HepG2 (cell line): ENCODE measurements around the gene FOXD1. TPM values are rescaled to one million over a fixed set of nuclear protein-coding genes. Genes with fewer than 3 reads are reported as not detected.

Source experiments
- ATAC-seq: fragments of 200-7000 bp; cut with Tn5 transposase; 3 replicates; pipeline ENCODE4 v1.9.1; 2020; ENCODE audit warnings: mild to moderate bottlenecking, moderate library complexity
- BruUV-seq: library from RNA; stranded (reverse); fragments of 400-500 nt; replicated peaks from 2 replicates; lab custom pipeline; 2021; lab: Mats Ljungman, UMichigan
- CTCF ChIA-PET: fragments of 300-600 bp; formaldehyde crosslinking; extraction: SDS; loops from one replicate; lab custom pipeline; 2021; ENCODE audit warnings: low total read pairs, inconsistent platforms, low intra/inter-chr PET ratio; lab: Yijun Ruan, JAX
- POLR2A ChIA-PET: fragments of 350-600 bp; sonication (Branson Sonifier 250); formaldehyde crosslinking; loops from one replicate; lab custom pipeline; 2020; ENCODE audit warnings: antibody characterized with exemption, inconsistent platforms; lab: Yijun Ruan, JAX
- DNase-seq: peaks from one replicate; pipeline ENCODE4 v3.0.0-alpha.2; 2015; ENCODE audit warnings: low spot score
- FAIRE-seq: peaks from 3 replicates; lab custom pipeline; 2011; peaks lifted over from hg19 to GRCh38; lab: Jason Lieb, UNC
- H2AFZ ChIP-seq: one replicate; pipeline ENCODE4 v1.6.1; 2011; ENCODE audit warnings: low read length, inconsistent platforms
- H3K27ac ChIP-seq: fragments of 300-600 bp; 3 replicates; pipeline ENCODE4 v1.8.0; 2011; ENCODE audit warnings: mixed run types, mild to moderate bottlenecking, mixed read lengths, low read length, inconsistent platforms; ENCODE audit not compliant: insufficient read depth; ENCODE audit errors: extremely low read length
- H3K27me3 ChIP-seq, 2 experiments: fragments of 200-600 bp in 1 of 2; 2 replicates in 1 of 2; 3 replicates in 1 of 2; pipeline versions ENCODE4 v1.6.0 to v1.8.0; 2011; ENCODE audit warnings: low read length in 2 of 2, mild to moderate bottlenecking in 2 of 2, moderate library complexity in 2 of 2, inconsistent platforms in 1 of 2; ENCODE audit not compliant: insufficient read depth in 2 of 2, control insufficient read depth in 1 of 2
- H3K36me3 ChIP-seq, 2 experiments: fragments of 200-600 bp in 1 of 2; replicated peaks in 1 of 2; 2 replicates in 1 of 2; 3 replicates in 1 of 2; pipeline versions ENCODE4 v1.5.1 to v1.8.0; 2011; ENCODE audit warnings: low read length in 2 of 2, inconsistent platforms in 1 of 2; ENCODE audit not compliant: insufficient read depth in 2 of 2, control insufficient read depth in 1 of 2
- H3K4me1 ChIP-seq: 2 replicates; pipeline ENCODE4 v1.5.1; 2012; ENCODE audit warnings: low read length, inconsistent platforms; ENCODE audit not compliant: insufficient read depth
- H3K4me2 ChIP-seq: 2 replicates; pipeline ENCODE4 v1.6.0; 2011; ENCODE audit warnings: low read depth, low read length, inconsistent platforms
- H3K4me3 ChIP-seq, 3 experiments: fragments of 200-600 bp in 1 of 3; sonication (generic), shearing (Covaris generic) in 1 of 3; replicated peaks in 1 of 3; 2 replicates each; pipeline ENCODE4 v1.5.1; 2011 to 2016; ENCODE audit warnings: low read length in 3 of 3, inconsistent platforms in 2 of 3, low read depth in 2 of 3, mild to moderate bottlenecking in 2 of 3, control low read depth in 1 of 3, mixed read lengths in 1 of 3; ENCODE audit not compliant: insufficient read depth in 1 of 3
- H3K79me2 ChIP-seq: one replicate; pipeline ENCODE4 v1.6.1; 2011; ENCODE audit warnings: low read length, inconsistent platforms; ENCODE audit not compliant: insufficient read depth
- H3K9ac ChIP-seq: 2 replicates; pipeline ENCODE4 v1.6.0; 2011; ENCODE audit warnings: mild to moderate bottlenecking, low read depth, low read length, inconsistent platforms; ENCODE audit not compliant: insufficient read depth
- H3K9me3 ChIP-seq: 2 replicates; pipeline ENCODE4 v1.5.1; 2012; ENCODE audit warnings: mild to moderate bottlenecking, low read length
- H4K20me1 ChIP-seq: 2 replicates; pipeline ENCODE4 v1.6.0; 2011; ENCODE audit warnings: inconsistent platforms, mild to moderate bottlenecking, low read length, moderate library complexity; ENCODE audit not compliant: insufficient read depth
- ARNT ChIP-seq: fragments of 450-650 bp; IDR thresholded peaks from 2 replicates; pipeline ENCODE4 v1.6.1; 2017
- CHD4 ChIP-seq: fragments of 200-600 bp; sonication (generic); IDR thresholded peaks from 2 replicates; pipeline ENCODE4 v1.7.0; 2017; ENCODE audit warnings: mild to moderate bottlenecking, low read length, borderline replicate concordance
- EHMT2 ChIP-seq: fragments of 200-600 bp; sonication (generic); IDR thresholded peaks from 2 replicates; pipeline ENCODE4 v1.7.0; 2017; ENCODE audit warnings: antibody characterized with exemption, low read depth, low read length, borderline replicate concordance
- KLF9 ChIP-seq: IDR thresholded peaks from 2 replicates; pipeline ENCODE4 v1.6.1; 2016; ENCODE audit warnings: low read depth
- MAF1 ChIP-seq: sonication (generic); formaldehyde crosslinking; IDR thresholded peaks from 2 replicates; pipeline ENCODE4 v1.5.0; 2020; ENCODE audit warnings: missing genetic modification reagents, borderline replicate concordance
- SP2 ChIP-seq: sonication (generic); formaldehyde crosslinking; IDR thresholded peaks from 2 replicates; pipeline ENCODE4 v1.5.1; 2020; ENCODE audit warnings: mild to moderate bottlenecking, missing genetic modification reagents
- YEATS2 ChIP-seq: sonication (generic); formaldehyde crosslinking; IDR thresholded peaks from 2 replicates; pipeline ENCODE4 v1.4.0; 2020; ENCODE audit warnings: missing genetic modification reagents, borderline replicate concordance
- ZNF232 ChIP-seq: sonication (generic); formaldehyde crosslinking; IDR thresholded peaks from 2 replicates; pipeline ENCODE4 v1.4.0; 2020; ENCODE audit warnings: missing genetic modification reagents, borderline replicate concordance
- ZNF33A ChIP-seq: sonication (generic); formaldehyde crosslinking; IDR thresholded peaks from 2 replicates; pipeline ENCODE4 v1.5.1; 2020; ENCODE audit warnings: missing genetic modification reagents, mild to moderate bottlenecking, moderate library complexity, borderline replicate concordance
- ZNF570 ChIP-seq: sonication (generic); formaldehyde crosslinking; IDR thresholded peaks from 2 replicates; pipeline ENCODE4 v1.4.0; 2020; ENCODE audit warnings: mild to moderate bottlenecking, missing genetic modification reagents, borderline replicate concordance
- ZNF737 ChIP-seq: sonication (generic); formaldehyde crosslinking; IDR thresholded peaks from 2 replicates; pipeline ENCODE4 v1.5.0; 2020; ENCODE audit warnings: missing genetic modification reagents, mild to moderate bottlenecking, borderline replicate concordance
- WGBS: methylation state at CpG from one replicate; pipeline ENCODE4 v1.1.6; 2017; ENCODE audit warnings: low lambda C conversion rate; 5-methylcytosine and 5-hydroxymethylcytosine counted together
- in situ Hi-C: cut with HindIII; loops from 2 replicates; pipeline ENCODE4 v1.10.0; 2017; ENCODE audit warnings: low pct_unique_long_range_greater_than_20kb; ENCODE audit not compliant: extremely low pct_ligation_motif_present
- intact Hi-C: fragments of 100-400 bp; cut with micrococcal nuclease; formaldehyde crosslinking; loops from one replicate; pipeline ENCODE4 v1.10.0; 2022; ENCODE audit not compliant: unreplicated experiment
- polyA plus RNA-seq, 8 experiments: library from polyadenylated mRNA; depleted of rRNA in 3 of 8; stranded (reverse) in 7 of 8; unstranded in 1 of 8; fragments of >200 nt; fragmentation: Illumina TruSeq in 4 of 8; extraction: Trizol in 4 of 8; gene quantifications; 2 replicates each; pipeline versions ENCODE4 v1.2.1 to v1.2.3, GENCODE V29; 2011 to 2016; ENCODE audit warnings: low read depth in 4 of 8, missing spikeins in 1 of 8, mixed read lengths in 1 of 8; ENCODE audit not compliant: insufficient read depth in 1 of 8
- total RNA-seq, 5 experiments: library from RNA; depleted of rRNA; stranded (reverse); fragments of >200 nt; fragmentation: Illumina TruSeq; extraction: Trizol; gene quantifications; 2 replicates each; pipeline ENCODE4 v1.2.3, GENCODE V29; 2016; ENCODE audit warnings: low read depth in 1 of 5
- TF ChIP-seq, protein P1 (sequence below): IDR thresholded peaks from 2 replicates; pipeline ENCODE4 v1.6.1; 2018; ENCODE audit warnings: missing genetic modification reagents

FOXD1 gene
- total and polyA plus RNA-seq, 2 of the 13 experiments (the other 11 are each of a cell fraction or from before 2014, with no cell fraction given), result 0.04 to 0.05 TPM

DNA sequence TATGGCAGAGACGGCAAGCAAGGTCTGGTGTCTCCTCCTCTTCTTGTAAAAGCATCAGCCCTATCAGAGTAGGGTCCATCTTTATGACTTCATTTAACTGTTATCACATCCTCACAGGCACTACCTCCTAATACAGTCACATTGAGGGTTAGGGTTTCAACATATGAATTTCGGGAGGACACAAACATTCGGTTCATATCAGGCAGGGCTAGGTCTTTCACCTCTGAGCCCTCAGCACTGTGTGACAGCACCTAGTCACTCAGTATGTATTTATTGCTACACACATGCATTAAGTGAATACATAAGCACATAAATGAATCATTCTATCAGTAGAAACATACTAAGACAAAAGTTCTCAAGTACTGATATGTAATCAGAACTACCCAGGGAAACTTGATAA is 40.2 kb upstream of the FOXD1 start:
- H3K79me2 ChIP-seq, result no peaks in the 10 kb centered on the region
- ChIA-PET POLR2A (no interaction called here), CTCF (no interaction called here)
- no peak for ATAC-seq
- H3K9ac ChIP-seq, result no peak overlapping the region
- no peak overlapping the region for H3K4me3 ChIP-seq
- no peaks in the 10 kb centered on the region for H3K4me1 ChIP-seq
- no TSS peak for BruUV-seq
- no peak for FAIRE-seq
- no peaks in the 10 kb centered on the region for H3K36me3 ChIP-seq
- no peak for TF ChIP-seq KLF9 (CRISPR knock-in tag)
- TF ChIP-seq EHMT2, result no peak
- TF ChIP-seq ARNT, result no peak
- no peak for TF ChIP-seq ZNF33A
- no peak for TF ChIP-seq SP2 (CRISPR knock-in tag)
- TF ChIP-seq ZNF737 (CRISPR knock-in tag), result no peak
- TF ChIP-seq, protein P1, sequence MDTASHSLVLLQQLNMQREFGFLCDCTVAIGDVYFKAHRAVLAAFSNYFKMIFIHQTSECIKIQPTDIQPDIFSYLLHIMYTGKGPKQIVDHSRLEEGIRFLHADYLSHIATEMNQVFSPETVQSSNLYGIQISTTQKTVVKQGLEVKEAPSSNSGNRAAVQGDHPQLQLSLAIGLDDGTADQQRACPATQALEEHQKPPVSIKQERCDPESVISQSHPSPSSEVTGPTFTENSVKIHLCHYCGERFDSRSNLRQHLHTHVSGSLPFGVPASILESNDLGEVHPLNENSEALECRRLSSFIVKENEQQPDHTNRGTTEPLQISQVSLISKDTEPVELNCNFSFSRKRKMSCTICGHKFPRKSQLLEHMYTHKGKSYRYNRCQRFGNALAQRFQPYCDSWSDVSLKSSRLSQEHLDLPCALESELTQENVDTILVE, result no peak
- no peak for TF ChIP-seq YEATS2
- no peak for TF ChIP-seq MAF1
- TF ChIP-seq ZNF232 (CRISPR knock-in tag), result no peak
- no peak for TF ChIP-seq ZNF570 (CRISPR knock-in tag)
- no peak for TF ChIP-seq CHD4
- no peak for DNase-seq
- peaks cover 0 to 19% of the 10 kb centered on the region in 2 experiments for H3K27me3 ChIP-seq
- in situ Hi-C loops (no loop called here), intact Hi-C loops (no loop called here)
- no peak overlapping the region for H3K4me2 ChIP-seq
- 16% methylated on average over 3 of the region's 3 CpGs for WGBS
- H3K27ac ChIP-seq, result no peak overlapping the region
- H4K20me1 ChIP-seq, result no peaks in the 10 kb centered on the region
- H2AFZ ChIP-seq, result no peak overlapping the region
- H3K9me3 ChIP-seq, result no peaks in the 10 kb centered on the region
